Lung (tissue), 12 donors: ENCODE data around the gene PRPF6. TPM values are rescaled to one million over a fixed set of nuclear protein-coding genes. Genes with fewer than 3 reads are reported as not detected.

Source experiments
- ATAC-seq: fragments of 200-7000 bp; cut with Tn5 transposase; one replicate; pipeline ENCODE4 v1.9.1; 2020; ENCODE audit warnings: moderate number of reproducible peaks; ENCODE audit not compliant: insufficient read depth, low FRiP score
- DNase-seq, 3 donors: peaks; one replicate each; pipeline ENCODE4 v3.0.0-alpha.2; 2013 to 2017
- H3K27ac ChIP-seq, 2 donors: one replicate each; pipeline ENCODE4 v1.5.1; 2013; ENCODE audit warnings: mild to moderate bottlenecking in 2 of 2, moderate library complexity in 2 of 2, control low read depth in 1 of 2, inconsistent platforms in 1 of 2, low read depth in 1 of 2, low read length in 1 of 2
- H3K27me3 ChIP-seq, 3 donors: one replicate each; pipeline ENCODE4 v1.5.1; 2013; ENCODE audit warnings: low read length in 2 of 3; ENCODE audit not compliant: control insufficient read depth in 3 of 3, insufficient read depth in 3 of 3
- H3K36me3 ChIP-seq, 4 donors: one replicate each; pipeline ENCODE4 v1.5.1; 2013; ENCODE audit warnings: low read length in 4 of 4, mild to moderate bottlenecking in 1 of 4, moderate library complexity in 1 of 4; ENCODE audit not compliant: control insufficient read depth in 4 of 4, insufficient read depth in 4 of 4
- H3K4me1 ChIP-seq, 5 donors: one replicate each; pipeline ENCODE4 v1.5.1; 2013; ENCODE audit warnings: low read length in 5 of 5, mild to moderate bottlenecking in 2 of 5, moderate library complexity in 1 of 5; ENCODE audit not compliant: control insufficient read depth in 5 of 5, insufficient read depth in 5 of 5
- H3K4me3 ChIP-seq: one replicate; pipeline ENCODE4 v1.5.1; 2013; ENCODE audit warnings: mild to moderate bottlenecking, control low read depth, moderate library complexity
- H3K9ac ChIP-seq, 2 donors: one replicate each; pipeline ENCODE4 v1.5.1; 2013; ENCODE audit warnings: low read length in 2 of 2, control low read depth in 1 of 2; ENCODE audit not compliant: insufficient read depth in 1 of 2
- H3K9me3 ChIP-seq, 4 donors: one replicate each; pipeline ENCODE4 v1.5.1; 2013; ENCODE audit warnings: low read length in 3 of 4, mild to moderate bottlenecking in 1 of 4, moderate library complexity in 1 of 4; ENCODE audit not compliant: control insufficient read depth in 4 of 4, insufficient read depth in 3 of 4
- CTCF ChIP-seq: IDR thresholded peaks from 2 replicates; pipeline ENCODE4 v1.5.1; 2012; ENCODE audit warnings: mild to moderate bottlenecking; ENCODE audit errors: control extremely low read depth, extremely low read depth
- WGBS, 2 donors: extraction: QIAGEN DNeasy Blood & Tissue Kit; methylation state at CpG; one replicate each; pipeline ENCODE4 v1.1.7; 2013; 5-methylcytosine and 5-hydroxymethylcytosine counted together
- polyA plus RNA-seq, 2 donors: library from polyadenylated mRNA; stranded (reverse); fragments of 200-250 nt; gene quantifications; one replicate each; pipeline ENCODE4 v1.2.1, GENCODE V29; 2013
- total RNA-seq, 2 donors: library from RNA; depleted of rRNA in 1 of 2; stranded (reverse); fragments of >200 nt in 1 of 2; gene quantifications; one replicate each; pipeline ENCODE4 v1.2.1, GENCODE V29; 2014 to 2021
- donor health status: control.
- donor health status: control.
- donor health status: Bipolar disorder and iron deficiency.
- donor health status: healthy.
- donor health status: DM: yes; HTN: yes; CAD: no.

The PRPF6 gene
- total and polyA plus RNA-seq, 4 donors, result 43.6 to 65.0 (median 54.2) TPM

- ATAC-seq (no peak), DNase-seq (no peak)
- Histone ChIP-seq H3K27me3 (no peaks in the 10 kb centered on the region), H3K36me3 (peaks cover 0 to 66% (median 40%) of the 10 kb centered on the region in 4 donors), H3K4me3 (no peak overlapping the region), H3K27ac (no peak overlapping the region), H3K9ac (no peak overlapping the region), H3K4me1 (peaks cover 0 to 5% (median 0%) of the 10 kb centered on the region in 5 donors), H3K9me3 (peaks cover 0 to 8% (median 0%) of the 10 kb centered on the region in 4 donors)
- TF ChIP-seq CTCF, result no peak
- 96 to 98% methylated on average over 16 of the region's 16 CpGs for WGBS, 2 donors
Measured at GRCh38 chr20:63963784-63964301, 17.1 kb upstream of the PRPF6 start.

GRCh38 chr20:63964412-63964811, 16.5 kb upstream of the PRPF6 start:
- H3K27me3 ChIP-seq, result no peaks in the 10 kb centered on the region
- WGBS, 2 donors, result 94% methylated on average over 16 of the region's 16 CpGs
- H3K4me1 ChIP-seq, result peaks cover 0 to 7% (median 0%) of the 10 kb centered on the region in 5 donors
- no peak for DNase-seq
- no peak overlapping the region for H3K27ac ChIP-seq
- no peak overlapping the region for H3K4me3 ChIP-seq
- peaks cover 0 to 61% (median 37%) of the 10 kb centered on the region in 4 donors for H3K36me3 ChIP-seq
- H3K9ac ChIP-seq, result no peak overlapping the region
- no peak for ATAC-seq
- H3K9me3 ChIP-seq, result peaks cover 0 to 8% (median 0%) of the 10 kb centered on the region in 4 donors
- TF ChIP-seq CTCF, result no peak

- WGBS, 2 donors, result 96 to 97% methylated on average over 27 of the region's 27 CpGs
- H3K27me3 ChIP-seq, result no peaks in the 10 kb centered on the region
- H3K4me3 ChIP-seq, result no peak overlapping the region
- ATAC-seq (no peak), DNase-seq (peak in 1 of 3 donors; percentile 9)
- peaks cover 0 to 11% (median 4%) of the 10 kb centered on the region in 5 donors for H3K4me1 ChIP-seq
- TF ChIP-seq CTCF, result no peak
- peaks cover 0 to 8% (median 0%) of the 10 kb centered on the region in 4 donors for H3K9me3 ChIP-seq
- peaks cover 0 to 55% (median 31%) of the 10 kb centered on the region in 4 donors for H3K36me3 ChIP-seq
- no peak overlapping the region for H3K27ac ChIP-seq
- no peak overlapping the region for H3K9ac ChIP-seq
Measured at GRCh38 chr20:63966172-63966943, 14.6 kb upstream of the PRPF6 start.
